Upper lobe of left lung (tissue), 6 donors: ENCODE data around the gene TEAD3. TPM values are rescaled to one million over a fixed set of nuclear protein-coding genes. Genes with fewer than 3 reads are reported as not detected.
A peak's percentile ranks its signal among the peaks of the same experiment; 100 is the strongest.

ENCODE experiments used
- ATAC-seq, 2 donors: fragments of 200-7000 bp; cut with Tn5 transposase; one replicate each; pipeline ENCODE4 v1.9.1; 2022; ENCODE audit warnings: mild to moderate bottlenecking in 2 of 2, moderate library complexity in 2 of 2; ENCODE audit not compliant: low FRiP score in 2 of 2
- DNase-seq, 2 donors: peaks; one replicate each; pipeline ENCODE4 v3.0.0-alpha.2; 2019 to 2020
- H3K27ac ChIP-seq, 4 donors: fragments of 200-600 bp; sonication (generic); one replicate each; pipeline ENCODE4 v1.5.1; 2016 to 2019
- H3K27me3 ChIP-seq, 4 donors: fragments of 200-600 bp; sonication (generic); one replicate each; pipeline ENCODE4 v1.5.1; 2017 to 2019
- H3K36me3 ChIP-seq, 4 donors: fragments of 200-600 bp; sonication (generic); one replicate each; pipeline ENCODE4 v1.5.1; 2016 to 2019
- H3K4me1 ChIP-seq, 4 donors: fragments of 200-600 bp; sonication (generic); one replicate each; pipeline ENCODE4 v1.5.1; 2018 to 2019
- H3K4me3 ChIP-seq, 4 donors: fragments of 200-600 bp; sonication (generic); one replicate each; pipeline ENCODE4 v1.5.1; 2017 to 2019; ENCODE audit warnings: mild to moderate bottlenecking in 2 of 4, moderate library complexity in 1 of 4
- H3K9me3 ChIP-seq, 4 donors: fragments of 200-600 bp; sonication (generic); one replicate each; pipeline ENCODE4 v1.5.1; 2018 to 2019
- CTCF ChIP-seq, 6 experiments: fragments of 450-650 bp in 4 of 6; fragments of 200-600 bp in 2 of 6; sonication (generic) in 2 of 6; IDR thresholded peaks; one replicate each; pipeline ENCODE4 v1.5.1; 2016 to 2019; ENCODE audit warnings: antibody characterized with exemption in 6 of 6
- EP300 ChIP-seq, 4 donors: sonication (generic); formaldehyde crosslinking; IDR thresholded peaks; one replicate each; pipeline ENCODE4 v1.5.1; 2017; ENCODE audit warnings: antibody characterized with exemption in 4 of 4, control low read depth in 2 of 4
- POLR2A ChIP-seq, 4 donors: fragments of 450-650 bp; IDR thresholded peaks; one replicate each; pipeline ENCODE4 v1.5.1; 2016 to 2017; ENCODE audit warnings: antibody characterized with exemption in 4 of 4, mild to moderate bottlenecking in 2 of 4
- POLR2AphosphoS5 ChIP-seq, 2 donors: sonication (generic); formaldehyde crosslinking; IDR thresholded peaks; one replicate each; pipeline ENCODE4 v1.5.1; 2017; ENCODE audit warnings: antibody characterized with exemption in 2 of 2
- WGBS, 2 donors: methylation state at CpG; one replicate each; pipeline ENCODE4 v1.1.5; 2017 to 2018; 5-methylcytosine and 5-hydroxymethylcytosine counted together
- total RNA-seq, 6 donors: library from RNA; depleted of rRNA in 4 of 6; stranded (reverse); fragments of >200 nt in 4 of 6; gene quantifications; one replicate each; pipeline versions ENCODE4 v1.1.0 to v1.2.1, GENCODE V29; 2016 to 2021
- donor health status: DM: no; HTN: no; CAD: no; lungs with moderate emphysema.
- donor health status: DM: no; HTN: yes; CAD: no; lungs with severe emphysema.

The TEAD3 gene
- 10 to 100 TPM; 19.0 to 28.2 (median 21.2) TPM for total RNA-seq

GRCh38 chr6:35496841-35497570 lies at the start of gene TEAD3:
TEAD3 (minus strand) TSS chr6:35497079.
- peak in 3 of 4 donors; percentile 19 to 68 (median 64) for TF ChIP-seq POLR2A (IDR thresholded peaks at IDR 0.05)
- peak in 1 of 6 experiments; percentile 26 for TF ChIP-seq CTCF (IDR thresholded peaks at IDR 0.05)
- TF ChIP-seq POLR2AphosphoS5 (IDR thresholded peaks at IDR 0.05) = no peak
- WGBS, 2 donors = 0% methylated on average over 3 to 44 of the region's 98 CpGs
- H3K36me3 ChIP-seq = no peaks in the 10 kb centered on the region
- DNase-seq = peak; percentile 69 to 95
- no peaks in the 10 kb centered on the region for H3K9me3 ChIP-seq
- H3K4me1 ChIP-seq = peaks cover 34 to 58% (median 49%) of the 10 kb centered on the region in 4 donors
- peak within 1 kb of the TSS; percentile 48 to 95 (median 84) for H3K4me3 ChIP-seq
- peak within 1 kb of the TSS; percentile 94 to 97 (median 95) for H3K27ac ChIP-seq
- H3K27me3 ChIP-seq = peaks cover 0 to 12% (median 4%) of the 10 kb centered on the region in 4 donors
- ATAC-seq = peak; percentile 49 to 81

GRCh38 chr6:35544769-35545361 lies 48.0 kb upstream of the TEAD3 start:
- Histone ChIP-seq H3K9me3 (peaks cover 0 to 1% (median 0%) of the 10 kb centered on the region in 4 donors), H3K36me3 (no peaks in the 10 kb centered on the region), H3K4me1 (peaks cover 0 to 13% (median 9%) of the 10 kb centered on the region in 4 donors), H3K27me3 (no peaks in the 10 kb centered on the region), H3K4me3 (no peak overlapping the region), H3K27ac (peak overlapping the region in 1 of 4 donors; percentile 33)
- WGBS, 2 donors = 72 to 83% methylated on average over 13 of the region's 13 CpGs
- TF ChIP-seq POLR2AphosphoS5 (IDR thresholded peaks at IDR 0.05) (no peak), POLR2A (IDR thresholded peaks at IDR 0.05) (no peak), CTCF (IDR thresholded peaks at IDR 0.05) (no peak), EP300 (IDR thresholded peaks at IDR 0.05) (no peak)
- ATAC-seq = no peak
- no peak for DNase-seq

DNA sequence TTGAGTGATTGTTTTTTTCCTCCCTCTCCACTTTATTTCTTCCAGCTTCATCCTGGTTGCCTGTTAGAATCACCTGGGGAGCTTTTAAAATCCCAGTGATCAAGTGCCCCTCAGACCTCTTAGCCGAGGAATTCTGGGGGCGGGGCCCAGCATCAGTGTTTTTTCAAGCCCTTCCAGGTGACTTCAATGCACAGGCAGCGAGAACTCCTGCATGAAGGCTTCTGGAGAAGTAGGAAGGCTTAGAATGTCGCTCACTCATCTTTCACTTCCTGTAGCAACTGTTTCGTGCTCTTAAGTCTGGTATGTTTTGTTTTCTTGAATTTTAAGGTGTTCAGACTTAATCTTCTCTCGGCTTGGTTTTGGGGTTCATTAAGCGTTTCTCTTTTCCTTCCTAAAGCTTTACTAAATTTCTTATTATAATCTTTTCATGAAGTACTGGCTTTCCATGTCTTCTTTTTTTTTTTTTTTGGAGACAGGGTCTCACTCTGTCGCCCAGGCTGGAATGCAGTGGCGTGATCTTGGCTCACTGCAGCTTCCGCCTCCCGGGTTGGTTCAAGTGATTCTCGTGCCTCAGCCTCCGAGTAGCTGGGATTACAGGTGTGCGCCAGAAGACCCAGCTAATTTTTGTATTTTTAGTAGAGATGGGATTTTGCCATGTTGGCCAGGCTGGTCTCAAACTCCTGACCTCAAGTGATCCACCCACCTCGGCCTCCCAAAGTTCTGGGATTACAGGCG lies 46.7 kb upstream of the TEAD3 start:
- WGBS, 2 donors = 68 to 75% methylated on average over 16 of the region's 16 CpGs
- Histone ChIP-seq H3K4me3 (no peak overlapping the region), H3K36me3 (no peaks in the 10 kb centered on the region), H3K27me3 (no peaks in the 10 kb centered on the region), H3K4me1 (peaks cover 0 to 13% (median 9%) of the 10 kb centered on the region in 4 donors), H3K27ac (peak overlapping the region in 2 of 4 donors; percentile 33 to 35), H3K9me3 (no peaks in the 10 kb centered on the region)
- ATAC-seq (peak in 1 of 2 donors; percentile 76), DNase-seq (peak in 1 of 2 donors; percentile 52)
- TF ChIP-seq POLR2AphosphoS5 (IDR thresholded peaks at IDR 0.05) = no peak
- no peak for TF ChIP-seq CTCF (IDR thresholded peaks at IDR 0.05)
- no peak for TF ChIP-seq POLR2A (IDR thresholded peaks at IDR 0.05)
- TF ChIP-seq EP300 (IDR thresholded peaks at IDR 0.05) = no peak

GRCh38 chr6:35541836-35542235 lies 45.0 kb upstream of the TEAD3 start:
- no peak for DNase-seq
- TF ChIP-seq POLR2AphosphoS5 (IDR thresholded peaks at IDR 0.05) (no peak), CTCF (IDR thresholded peaks at IDR 0.05) (no peak), EP300 (IDR thresholded peaks at IDR 0.05) (peak in 1 of 4 donors; percentile 51), POLR2A (IDR thresholded peaks at IDR 0.05) (no peak)
- Histone ChIP-seq H3K4me3 (no peak overlapping the region), H3K36me3 (no peaks in the 10 kb centered on the region), H3K9me3 (no peaks in the 10 kb centered on the region), H3K27ac (peak overlapping the region in 2 of 4 donors; percentile 53 to 61), H3K27me3 (no peaks in the 10 kb centered on the region), H3K4me1 (peaks cover 0 to 11% (median 8%) of the 10 kb centered on the region in 4 donors)
- 76 to 79% methylated on average over 2 of the region's 2 CpGs for WGBS, 2 donors
- no peak for ATAC-seq
